Bronchial epithelial cell (primary cell): Measurements from ENCODE around the gene NR1D1. TPM values are rescaled to one million over a fixed set of nuclear protein-coding genes. Genes with fewer than 3 reads are reported as not detected.

ENCODE experiments used
- DNase-seq: peaks from one replicate; pipeline ENCODE4 v3.0.0-alpha.2; 2010; ENCODE audit warnings: low read depth
- FAIRE-seq: peaks from 2 replicates; lab custom pipeline; 2011; peaks lifted over from hg19 to GRCh38; lab: Jason Lieb, UNC
- H3K27me3 ChIP-seq: 2 replicates; pipeline ENCODE4 v1.5.1; 2011; ENCODE audit warnings: low read length; ENCODE audit not compliant: control insufficient read depth, insufficient read depth
- H3K36me3 ChIP-seq: 2 replicates; pipeline ENCODE4 v1.5.1; 2011; ENCODE audit warnings: low read length; ENCODE audit not compliant: control insufficient read depth, insufficient read depth
- H3K4me3 ChIP-seq: 2 replicates; pipeline ENCODE4 v1.5.1; 2011; ENCODE audit warnings: mild to moderate bottlenecking, low read depth, low read length, control low read depth
- total RNA-seq: library from RNA; depleted of rRNA; stranded (reverse); fragments of >200 nt; gene quantifications from 2 replicates; pipeline ENCODE4 v1.2.1, GENCODE V29; 2014
- TF ChIP-seq, protein P1 (sequence below): IDR thresholded peaks from 2 replicates; pipeline ENCODE4 v1.5.1; 2011; ENCODE audit warnings: mild to moderate bottlenecking, moderate library complexity, low read length, control low read depth, inconsistent platforms; ENCODE audit not compliant: insufficient read depth, severe bottlenecking

Gene NR1D1
- total RNA-seq, 1 donor from 2014 or later: 0.79 TPM

- H3K36me3 ChIP-seq: no peaks in the 10 kb centered on the region
- FAIRE-seq: no peak
- DNase-seq: no peak
Measured at GRCh38 chr17:40086150-40087044, 14.0 kb downstream of the NR1D1 start.

DNA sequence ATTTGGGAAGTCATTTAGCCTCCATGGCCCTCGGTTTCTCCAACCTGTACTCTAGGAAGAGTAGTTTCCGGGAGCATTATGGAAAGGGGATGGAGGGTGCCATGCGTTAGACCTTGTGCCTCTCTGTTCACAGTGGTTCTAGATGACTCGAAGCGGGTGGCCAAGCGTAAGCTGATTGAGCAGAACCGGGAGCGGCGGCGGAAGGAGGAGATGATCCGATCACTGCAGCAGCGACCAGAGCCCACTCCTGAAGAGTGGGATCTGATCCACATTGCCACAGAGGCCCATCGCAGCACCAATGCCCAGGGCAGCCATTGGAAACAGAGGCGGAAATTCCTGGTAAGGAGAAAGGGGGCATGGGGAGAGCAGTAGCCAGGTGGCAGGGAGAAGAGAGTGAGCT, 15.9 kb downstream of the NR1D1 start:
- TF ChIP-seq, protein P1, sequence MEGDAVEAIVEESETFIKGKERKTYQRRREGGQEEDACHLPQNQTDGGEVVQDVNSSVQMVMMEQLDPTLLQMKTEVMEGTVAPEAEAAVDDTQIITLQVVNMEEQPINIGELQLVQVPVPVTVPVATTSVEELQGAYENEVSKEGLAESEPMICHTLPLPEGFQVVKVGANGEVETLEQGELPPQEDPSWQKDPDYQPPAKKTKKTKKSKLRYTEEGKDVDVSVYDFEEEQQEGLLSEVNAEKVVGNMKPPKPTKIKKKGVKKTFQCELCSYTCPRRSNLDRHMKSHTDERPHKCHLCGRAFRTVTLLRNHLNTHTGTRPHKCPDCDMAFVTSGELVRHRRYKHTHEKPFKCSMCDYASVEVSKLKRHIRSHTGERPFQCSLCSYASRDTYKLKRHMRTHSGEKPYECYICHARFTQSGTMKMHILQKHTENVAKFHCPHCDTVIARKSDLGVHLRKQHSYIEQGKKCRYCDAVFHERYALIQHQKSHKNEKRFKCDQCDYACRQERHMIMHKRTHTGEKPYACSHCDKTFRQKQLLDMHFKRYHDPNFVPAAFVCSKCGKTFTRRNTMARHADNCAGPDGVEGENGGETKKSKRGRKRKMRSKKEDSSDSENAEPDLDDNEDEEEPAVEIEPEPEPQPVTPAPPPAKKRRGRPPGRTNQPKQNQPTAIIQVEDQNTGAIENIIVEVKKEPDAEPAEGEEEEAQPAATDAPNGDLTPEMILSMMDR: no peak
- Histone ChIP-seq H3K27me3 (no peaks in the 10 kb centered on the region), H3K4me3 (no peak overlapping the region), H3K36me3 (no peaks in the 10 kb centered on the region)
- FAIRE-seq (no peak), DNase-seq (no peak)

More at GRCh38 chr17:40086150-40087044, 14.0 kb downstream of the NR1D1 start:
- H3K4me3 ChIP-seq: no peak overlapping the region
- TF ChIP-seq, protein P1: peak; percentile 80
- H3K27me3 ChIP-seq: no peaks in the 10 kb centered on the region

DNA sequence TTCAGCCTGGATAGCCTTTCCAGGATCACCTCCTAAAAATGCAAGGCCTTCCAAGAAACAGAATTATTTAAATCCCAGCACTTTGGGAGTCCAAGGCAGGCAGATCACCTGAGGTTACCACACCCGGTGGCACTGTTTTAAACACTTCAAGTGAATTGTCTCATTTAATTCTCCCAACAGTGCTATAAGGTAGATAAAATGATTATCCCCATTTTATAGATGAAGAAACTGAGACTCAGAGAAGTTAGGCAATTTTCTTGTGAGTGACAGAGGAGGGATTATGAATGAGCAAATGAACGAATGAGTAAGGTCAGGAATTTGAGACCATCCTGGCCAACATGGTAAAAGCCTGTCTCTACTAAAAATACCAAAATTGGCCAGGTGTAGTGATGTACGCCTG, 20.8 kb downstream of the NR1D1 start:
- TF ChIP-seq, protein P1: no peak
- no peak for FAIRE-seq
- H3K36me3 ChIP-seq: no peaks in the 10 kb centered on the region
- DNase-seq: no peak
- H3K4me3 ChIP-seq: no peak overlapping the region
- no peaks in the 10 kb centered on the region for H3K27me3 ChIP-seq

DNA sequence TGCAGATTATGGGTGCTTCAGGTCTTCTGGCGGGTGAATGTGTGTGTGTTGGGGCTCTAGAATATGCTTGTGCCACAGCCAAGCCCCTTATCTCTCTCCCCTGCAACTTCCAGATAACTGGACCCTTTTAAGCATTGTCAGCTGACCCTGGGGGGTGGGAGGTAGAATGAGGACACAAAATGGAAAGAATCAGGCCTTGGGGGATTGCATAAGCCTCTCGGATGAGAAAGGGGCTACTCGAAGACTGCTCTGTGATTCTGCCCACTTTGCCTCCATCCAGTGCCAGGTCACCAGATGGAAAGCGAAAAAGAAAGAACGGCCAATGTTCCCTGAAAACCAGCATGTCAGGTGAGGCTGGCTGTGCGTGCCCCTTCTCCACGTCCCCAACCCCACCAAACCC, 23.8 kb downstream of the NR1D1 start:
- Histone ChIP-seq H3K27me3 (peaks cover 2% of the 10 kb centered on the region), H3K4me3 (no peak overlapping the region), H3K36me3 (no peaks in the 10 kb centered on the region)
- TF ChIP-seq, protein P1: no peak
- FAIRE-seq (no peak), DNase-seq (no peak)

- peak; percentile 66 for FAIRE-seq
- no peak for DNase-seq
- Histone ChIP-seq H3K36me3 (no peaks in the 10 kb centered on the region), H3K27me3 (peaks cover 2% of the 10 kb centered on the region), H3K4me3 (no peak overlapping the region)
- TF ChIP-seq, protein P1: no peak
Measured at GRCh38 chr17:40075942-40076498, 24.4 kb downstream of the NR1D1 start.
